HG03442 (cell line): ENCODE measurements around the gene RPA3.

Experiments
- ATAC-seq: cut with Tn5 transposase; IDR thresholded peaks from one replicate; pipeline ENCODE4 v1.9.1; 2021; ENCODE audit warnings: mild to moderate bottlenecking, moderate library complexity; ENCODE audit not compliant: unreplicated experiment

RPA3 gene

GRCh38 chr7:7718492-7718891 lies at the start of gene RPA3:
Gene RPA3 (minus strand): TSS chr7:7718607. CDS start chr7:7640418, 78,189 bp downstream.
- ATAC-seq = no peak

- no peak for ATAC-seq
Measured at GRCh38 chr7:7766671-7767070, 48.3 kb upstream of the RPA3 start.

GRCh38 chr7:7765422-7765821 lies 47.0 kb upstream of the RPA3 start:
- ATAC-seq = peak; percentile 73

GRCh38 chr7:7764520-7765396 lies 46.4 kb upstream of the RPA3 start:
- ATAC-seq = no peak

- peak; percentile 59 for ATAC-seq
Measured at GRCh38 chr7:7761974-7762779, 43.8 kb upstream of the RPA3 start.

- ATAC-seq = no peak
Measured at GRCh38 chr7:7761340-7761973, 43.0 kb upstream of the RPA3 start.

- no peak for ATAC-seq
Measured at GRCh38 chr7:7757576-7757975, 39.2 kb upstream of the RPA3 start.

- no peak for ATAC-seq
Measured at GRCh38 chr7:7756577-7756976, 38.2 kb upstream of the RPA3 start.

GRCh38 chr7:7751243-7752092 lies 33.1 kb upstream of the RPA3 start:
- ATAC-seq = no peak

- no peak for ATAC-seq
Measured at GRCh38 chr7:7750571-7751242, 32.3 kb upstream of the RPA3 start.

GRCh38 chr7:7746458-7746857 lies 28.1 kb upstream of the RPA3 start:
- no peak for ATAC-seq

- no peak for ATAC-seq
Measured at GRCh38 chr7:7745966-7746365, 27.6 kb upstream of the RPA3 start.

- no peak for ATAC-seq
Measured at GRCh38 chr7:7745258-7745657, 26.9 kb upstream of the RPA3 start.

GRCh38 chr7:7742223-7742622 lies 23.8 kb upstream of the RPA3 start:
- no peak for ATAC-seq

- ATAC-seq = no peak
Measured at GRCh38 chr7:7740037-7740355, 21.6 kb upstream of the RPA3 start.

- ATAC-seq = peak; percentile 71
Measured at GRCh38 chr7:7739204-7740036, 21.0 kb upstream of the RPA3 start.

- ATAC-seq = no peak
Measured at GRCh38 chr7:7738622-7739021, 20.2 kb upstream of the RPA3 start.

GRCh38 chr7:7738177-7738576 lies 19.8 kb upstream of the RPA3 start:
- ATAC-seq = no peak

- ATAC-seq = no peak
Measured at GRCh38 chr7:7737674-7738073, 19.3 kb upstream of the RPA3 start.
